Hepatocyte (in vitro differentiated cells): ENCODE results near the gene RENBP. TPM values are rescaled to one million over a fixed set of nuclear protein-coding genes. Genes with fewer than 3 reads are reported as not detected.
A peak's percentile ranks its signal among the peaks of the same experiment; 100 is the strongest.

ENCODE experiments used
- DNase-seq: peaks from one replicate; pipeline ENCODE4 v3.0.0-alpha.2; 2016; ENCODE audit warnings: low spot score
- H2AFZ ChIP-seq: fragments of 200-600 bp; sonication (generic); 2 replicates; pipeline ENCODE4 v1.6.0; 2016; ENCODE audit warnings: antibody characterized with exemption, mild to moderate bottlenecking
- H3K27ac ChIP-seq: fragments of 200-600 bp; sonication (generic); 2 replicates; pipeline ENCODE4 v1.5.1; 2016; ENCODE audit warnings: mild to moderate bottlenecking
- H3K27me3 ChIP-seq: fragments of 200-600 bp; sonication (generic); 2 replicates; pipeline ENCODE4 v1.6.1; 2016
- H3K36me3 ChIP-seq: fragments of 200-600 bp; sonication (generic); replicated peaks from 2 replicates; pipeline ENCODE4 v1.5.1; 2016; ENCODE audit warnings: low read depth; ENCODE audit not compliant: insufficient read depth
- H3K4me1 ChIP-seq: fragments of 200-600 bp; sonication (generic); 2 replicates; pipeline ENCODE4 v1.5.1; 2016; ENCODE audit warnings: mild to moderate bottlenecking, moderate library complexity; ENCODE audit not compliant: insufficient read depth
- H3K4me2 ChIP-seq: fragments of 200-600 bp; sonication (generic); 2 replicates; pipeline ENCODE4 v1.6.0; 2016
- H3K4me3 ChIP-seq: fragments of 200-600 bp; sonication (generic); 2 replicates; pipeline ENCODE4 v1.5.1; 2016; ENCODE audit warnings: mild to moderate bottlenecking
- H3K79me2 ChIP-seq: fragments of 200-600 bp; sonication (generic); 2 replicates; pipeline ENCODE4 v1.6.0; 2017; ENCODE audit warnings: mild to moderate bottlenecking
- H3K9me2 ChIP-seq: fragments of 200-600 bp; sonication (generic); replicated peaks from 2 replicates; pipeline ENCODE4 v1.6.0; 2017; ENCODE audit warnings: mild to moderate bottlenecking; ENCODE audit not compliant: insufficient read depth
- H3K9me3 ChIP-seq: fragments of 200-600 bp; sonication (generic); 2 replicates; pipeline ENCODE4 v1.5.1; 2016; ENCODE audit warnings: low read depth, mild to moderate bottlenecking
- H4K20me1 ChIP-seq: fragments of 200-600 bp; sonication (generic); 2 replicates; pipeline ENCODE4 v1.6.0; 2016; ENCODE audit warnings: mild to moderate bottlenecking; ENCODE audit not compliant: insufficient read depth, poor library complexity, severe bottlenecking
- CTCF ChIP-seq: fragments of 200-600 bp; sonication (generic); IDR thresholded peaks from 2 replicates; pipeline ENCODE4 v1.5.1; 2016; ENCODE audit warnings: antibody characterized with exemption, mild to moderate bottlenecking; ENCODE audit not compliant: poor library complexity
- EZH2 ChIP-seq: fragments of 200-600 bp; sonication (generic); IDR thresholded peaks from 2 replicates; pipeline ENCODE4 v1.6.1; 2016; ENCODE audit warnings: antibody characterized with exemption, mild to moderate bottlenecking, borderline replicate concordance
- EZH2phosphoT487 ChIP-seq: fragments of 200-600 bp; sonication (generic); IDR thresholded peaks from one replicate; pipeline ENCODE4 v1.6.1; 2018; ENCODE audit warnings: antibody characterized with exemption, mild to moderate bottlenecking, low read depth, moderate library complexity; ENCODE audit not compliant: unreplicated experiment, severe bottlenecking
- WGBS: methylation state at CpG from one replicate; pipeline ENCODE4 v1.1.6; 2016; ENCODE audit warnings: low lambda C conversion rate; ENCODE audit errors: missing lambda C conversion rate; 5-methylcytosine and 5-hydroxymethylcytosine counted together
- polyA plus RNA-seq: library from polyadenylated mRNA; unstranded; fragments of >200 nt; fragmentation: Nextera tagmentation; extraction: Ambion mirVana; gene quantifications from 2 replicates; pipeline ENCODE4 v1.2.1, GENCODE V29; 2016
- total RNA-seq: library from RNA; depleted of rRNA; stranded (reverse); fragments of >200 nt; gene quantifications from 2 replicates; pipeline ENCODE4 v1.2.3, GENCODE V29; 2014

The RENBP gene
- total and polyA plus RNA-seq, 2 experiments from 2014 or later: 5.8 to 22.8 TPM

DNA sequence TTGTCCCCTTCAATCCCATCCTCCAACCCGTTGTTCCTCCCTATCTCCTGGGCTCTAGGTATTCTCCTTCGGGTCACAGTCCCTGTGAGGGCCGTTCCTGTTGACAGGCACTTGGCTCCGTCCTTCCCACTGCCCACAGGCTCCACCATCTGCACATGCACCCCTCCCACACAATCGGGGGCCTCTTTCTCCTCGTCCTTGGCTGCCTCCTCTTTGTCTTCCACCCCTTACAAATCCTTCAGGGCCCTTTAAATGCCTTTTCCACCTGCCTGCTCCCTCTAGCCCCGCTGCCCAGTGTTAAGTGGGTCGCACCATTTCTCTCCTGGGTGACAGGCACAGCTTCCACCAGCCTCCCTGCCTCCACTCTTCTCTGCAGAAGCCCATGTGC, 42.7 kb downstream of the RENBP start:
- Histone ChIP-seq H3K4me3 (no peak overlapping the region), H3K9me2 (no peaks in the 10 kb centered on the region), H3K36me3 (no peaks in the 10 kb centered on the region), H3K4me1 (no peaks in the 10 kb centered on the region), H3K9me3 (no peaks in the 10 kb centered on the region), H3K4me2 (no peak overlapping the region), H3K27me3 (no peaks in the 10 kb centered on the region), H3K27ac (no peak overlapping the region), H2AFZ (no peak overlapping the region), H4K20me1 (no peaks in the 10 kb centered on the region), H3K79me2 (no peaks in the 10 kb centered on the region)
- WGBS: 68% methylated on average over 8 of the region's 8 CpGs
- DNase-seq: no peak
- TF ChIP-seq EZH2 (no peak), CTCF (no peak), EZH2phosphoT487 (no peak)

DNA sequence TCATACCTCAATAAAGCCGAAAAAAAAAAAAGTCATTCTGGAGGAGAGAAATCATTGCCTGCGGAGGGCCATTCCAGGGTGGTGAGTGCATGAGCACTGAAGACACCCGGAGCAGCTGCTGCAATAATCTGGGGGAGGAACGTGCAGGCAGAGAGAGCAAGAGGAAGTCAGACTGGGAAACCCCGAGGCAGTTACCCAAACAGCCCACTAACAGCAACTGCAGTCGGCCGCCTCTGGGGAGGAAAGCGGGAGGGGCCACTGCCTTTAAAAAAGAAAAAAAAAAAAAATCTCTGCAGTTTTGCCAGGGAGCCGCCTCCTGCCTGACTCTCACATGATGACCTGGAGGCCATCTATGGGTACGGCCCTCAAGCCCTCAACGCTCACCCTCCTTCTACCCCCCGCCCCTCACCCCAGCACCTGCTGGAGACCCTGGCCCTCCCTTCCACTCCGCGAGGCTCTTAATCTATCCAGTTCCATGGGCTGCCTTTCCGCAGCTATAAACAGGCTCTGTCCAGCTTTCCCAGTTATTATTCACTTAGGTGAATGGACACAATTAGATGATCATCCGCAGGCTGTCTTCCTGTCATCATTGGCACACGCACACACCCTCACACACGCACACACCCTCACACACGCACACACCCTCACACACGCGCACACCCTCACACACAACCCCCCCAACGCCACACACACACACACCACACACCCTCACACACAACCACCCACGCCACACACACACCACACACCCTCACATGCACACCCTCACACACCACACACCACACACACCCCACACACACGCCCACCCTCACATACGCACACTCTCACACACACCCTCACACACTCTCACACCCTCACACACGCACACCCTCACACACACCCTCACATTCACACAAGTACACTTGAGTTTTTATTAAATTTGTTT, 43.4 kb downstream of the RENBP start:
- H3K36me3 ChIP-seq: no peaks in the 10 kb centered on the region
- WGBS: 62% methylated on average over 23 of the region's 26 CpGs
- no peak for TF ChIP-seq CTCF
- TF ChIP-seq EZH2: no peak
- TF ChIP-seq EZH2phosphoT487: no peak
- H3K4me3 ChIP-seq: no peak overlapping the region
- peak; percentile 43 for DNase-seq
- H4K20me1 ChIP-seq: no peaks in the 10 kb centered on the region
- no peak overlapping the region for H3K4me2 ChIP-seq
- H3K27me3 ChIP-seq: no peaks in the 10 kb centered on the region
- no peaks in the 10 kb centered on the region for H3K9me2 ChIP-seq
- no peak overlapping the region for H2AFZ ChIP-seq
- H3K79me2 ChIP-seq: no peaks in the 10 kb centered on the region
- H3K27ac ChIP-seq: no peak overlapping the region
- H3K4me1 ChIP-seq: no peaks in the 10 kb centered on the region
- H3K9me3 ChIP-seq: no peaks in the 10 kb centered on the region

GRCh38 chrX:153897899-153898298, 46.5 kb downstream of the RENBP start:
- no peak for TF ChIP-seq EZH2
- TF ChIP-seq CTCF: no peak
- TF ChIP-seq EZH2phosphoT487: no peak
- no peak overlapping the region for H3K4me3 ChIP-seq
- no peaks in the 10 kb centered on the region for H3K4me1 ChIP-seq
- H3K27me3 ChIP-seq: no peaks in the 10 kb centered on the region
- no peaks in the 10 kb centered on the region for H4K20me1 ChIP-seq
- H3K27ac ChIP-seq: no peak overlapping the region
- no peaks in the 10 kb centered on the region for H3K9me2 ChIP-seq
- no peaks in the 10 kb centered on the region for H3K9me3 ChIP-seq
- DNase-seq: no peak
- no peaks in the 10 kb centered on the region for H3K36me3 ChIP-seq
- H3K79me2 ChIP-seq: no peaks in the 10 kb centered on the region
- no peak overlapping the region for H3K4me2 ChIP-seq
- H2AFZ ChIP-seq: no peak overlapping the region
